Stimulated activated CD4-positive, alpha-beta T cell treated with anti-CD3 and anti-CD28 coated beads, Interleukin-4, amount 100 ng/mL, for 24 hours (primary cell): ENCODE results near the gene DEPP1.
A peak's percentile ranks its signal among the peaks of the same experiment; 100 is the strongest.
"Not testable (repeated sequence)": the region's sequence is repeated elsewhere in the genome, so short reads cannot be mapped to it uniquely, and the experiment has no call there.

Experiments used
- DNase-seq: peaks from one replicate; pipeline ENCODE4 v3.0.0-alpha.2; 2020

Gene DEPP1, protein sequence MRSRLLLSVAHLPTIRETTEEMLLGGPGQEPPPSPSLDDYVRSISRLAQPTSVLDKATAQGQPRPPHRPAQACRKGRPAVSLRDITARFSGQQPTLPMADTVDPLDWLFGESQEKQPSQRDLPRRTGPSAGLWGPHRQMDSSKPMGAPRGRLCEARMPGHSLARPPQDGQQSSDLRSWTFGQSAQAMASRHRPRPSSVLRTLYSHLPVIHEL

DNA sequence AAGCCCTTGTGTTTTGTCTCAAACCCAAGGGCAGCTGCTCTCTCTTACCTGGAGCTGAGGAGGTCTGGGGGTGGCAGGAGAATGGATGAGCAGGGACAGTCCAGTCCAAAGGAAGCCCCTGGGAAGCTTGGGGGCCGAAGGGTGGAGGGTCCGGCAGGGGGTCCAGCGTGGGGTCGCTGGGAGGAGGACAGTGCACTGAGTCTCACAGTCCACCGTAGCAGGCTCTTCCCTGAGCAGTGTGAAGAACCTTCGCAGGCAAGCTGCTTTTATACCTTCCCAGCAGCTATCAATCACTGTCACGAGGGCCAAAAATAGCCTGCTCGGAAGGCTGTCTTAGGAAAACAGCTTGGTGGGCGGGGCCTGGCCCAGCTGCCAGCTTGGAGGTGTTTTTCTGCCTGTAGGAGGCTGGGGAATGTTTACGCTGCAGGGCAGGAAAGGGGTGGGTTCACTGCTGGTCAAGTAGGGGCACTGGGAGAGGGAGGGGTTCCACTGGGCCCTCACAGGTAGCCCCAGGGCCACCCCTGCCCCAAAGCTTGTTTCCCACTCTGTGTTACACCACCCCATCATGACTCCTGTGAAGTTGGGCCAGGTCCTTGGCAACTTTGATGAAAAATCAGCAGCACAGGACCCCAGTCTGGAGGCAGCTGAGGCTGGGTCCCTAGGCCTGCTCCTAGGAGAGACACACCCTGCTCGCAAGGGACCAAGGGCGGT lies at the start of gene DEPP1:
Gene DEPP1 (minus strand): TSS at position 240 of the 711 bp plus-strand sequence. CDS start 779 bp downstream, outside the sequence.
- no peak for DNase-seq

DNA sequence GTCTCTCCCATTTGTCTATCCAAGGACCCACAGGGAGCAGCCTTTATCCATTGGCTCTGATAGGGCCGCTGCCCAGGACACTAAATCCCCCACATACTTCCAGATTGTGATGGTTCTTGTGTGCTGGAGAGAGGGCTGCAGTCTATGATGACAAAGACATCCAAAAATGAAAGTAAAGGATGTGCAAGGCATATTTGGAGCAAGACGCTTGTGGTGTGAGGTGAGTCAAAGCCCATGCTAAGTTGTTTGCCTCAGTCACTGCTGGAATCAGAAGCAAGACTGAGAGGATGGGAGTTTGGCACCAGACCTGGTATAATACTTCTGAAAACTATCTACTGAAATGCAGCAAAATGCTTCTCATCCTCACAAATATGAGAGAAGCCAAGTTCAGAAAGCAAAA lies 44.8 kb upstream of the DEPP1 start:
- no peak for DNase-seq

DNA sequence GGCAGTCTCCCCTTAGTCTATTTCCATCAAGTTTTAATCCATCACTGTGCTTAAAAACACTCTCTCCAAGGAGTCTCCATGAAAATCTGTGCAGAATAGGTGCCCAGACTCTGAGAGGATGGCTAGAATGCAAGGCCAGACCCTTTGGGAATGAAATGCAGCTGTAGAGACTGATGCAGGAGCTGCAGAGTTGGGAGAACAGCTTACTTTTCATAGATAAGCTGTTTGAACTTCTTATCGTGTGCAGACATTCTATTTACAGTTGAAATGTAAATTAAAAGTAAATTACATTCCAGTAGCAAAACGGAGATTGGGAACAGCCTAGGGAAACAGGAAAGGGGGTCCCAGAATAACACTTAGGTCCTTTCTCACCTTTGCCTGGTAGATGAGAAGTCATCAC lies 37.0 kb upstream of the DEPP1 start:
- no peak for DNase-seq

DNA sequence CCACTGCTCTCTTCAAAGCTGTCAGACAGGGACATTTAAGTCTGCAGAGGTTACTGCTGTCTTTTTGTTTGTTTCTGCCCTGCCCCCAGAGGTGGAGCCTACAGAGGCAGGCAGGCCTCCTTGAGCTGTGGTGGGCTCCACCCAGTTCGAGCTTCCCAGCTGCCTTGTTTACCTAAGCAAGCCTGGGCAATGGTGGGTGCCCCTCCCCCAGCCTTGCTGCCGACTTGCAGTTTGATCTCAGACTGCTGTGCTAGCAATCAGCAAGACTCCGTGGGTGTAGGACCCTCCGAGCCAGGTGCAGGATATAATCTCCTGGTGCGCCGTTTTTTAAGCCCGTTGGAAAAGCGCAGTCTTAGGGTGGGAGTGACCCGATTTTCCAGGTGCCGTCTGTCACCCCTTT lies 35.9 kb upstream of the DEPP1 start:
- DNase-seq = not testable (repeated sequence)

DNA sequence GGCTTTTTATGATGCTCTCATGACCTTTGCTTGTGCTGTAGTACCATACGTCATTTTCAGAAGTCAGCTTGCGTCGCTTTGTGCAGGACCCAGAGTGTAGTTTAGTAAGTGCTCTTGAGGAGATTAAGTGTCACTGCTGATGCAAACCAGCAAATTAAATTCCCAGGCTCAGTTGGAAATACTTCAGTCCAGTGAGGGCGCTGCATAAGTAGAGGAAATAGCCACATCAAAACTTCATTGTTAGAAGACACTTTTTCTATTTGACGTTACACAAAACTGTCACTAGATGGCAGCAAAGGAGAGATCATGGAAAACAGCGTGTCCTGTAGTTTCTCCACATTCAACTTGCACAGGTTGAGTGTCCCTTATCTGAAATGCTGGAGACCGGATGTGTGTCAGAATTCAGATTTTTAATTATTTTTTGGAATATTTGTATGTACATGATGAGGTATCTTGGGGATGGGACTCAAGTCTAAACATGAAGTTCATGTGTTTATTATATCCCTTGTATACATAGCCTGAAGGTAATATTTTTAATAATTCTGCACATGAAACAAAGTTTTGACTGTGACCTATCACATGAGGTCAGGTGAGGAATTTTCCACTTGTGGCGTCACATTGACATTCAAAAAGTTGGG lies 30.0 kb upstream of the DEPP1 start:
- peak; percentile 26 for DNase-seq

DNA sequence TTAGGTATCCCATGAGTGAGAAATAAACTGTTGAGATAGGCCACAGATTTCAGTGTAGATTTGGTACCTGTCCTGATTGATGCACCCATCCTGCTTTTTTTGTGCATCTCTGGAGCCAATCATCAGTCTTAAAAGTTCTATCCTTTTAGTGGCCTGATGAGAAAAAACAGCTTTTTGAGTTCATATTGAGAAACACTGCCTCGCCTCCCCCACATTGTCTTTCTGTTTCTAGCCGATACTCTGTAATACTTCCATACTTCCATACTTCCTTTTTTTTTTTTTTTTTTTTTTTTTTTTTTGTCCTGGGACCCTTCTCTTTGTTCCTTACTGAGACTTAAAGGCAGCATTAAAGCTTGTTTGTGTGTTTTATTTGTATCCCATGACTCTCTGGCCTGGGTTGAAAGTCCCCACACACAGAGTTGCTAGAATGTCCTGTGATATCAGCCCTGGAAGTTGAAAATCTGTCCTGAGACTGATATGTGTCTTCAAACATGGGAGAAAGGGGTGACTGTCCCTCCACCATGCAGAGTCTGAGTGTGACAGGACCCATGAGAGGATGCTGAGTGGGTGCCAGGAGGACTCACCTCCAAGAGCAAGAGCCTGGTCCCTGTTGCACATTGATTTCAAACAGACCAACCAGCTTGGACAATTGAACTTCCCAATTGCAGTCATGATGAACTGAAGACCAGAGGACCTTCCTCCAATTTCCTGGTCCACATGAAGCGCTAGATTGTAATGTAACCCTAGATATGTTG lies 27.8 kb upstream of the DEPP1 start:
- no peak for DNase-seq

DNA sequence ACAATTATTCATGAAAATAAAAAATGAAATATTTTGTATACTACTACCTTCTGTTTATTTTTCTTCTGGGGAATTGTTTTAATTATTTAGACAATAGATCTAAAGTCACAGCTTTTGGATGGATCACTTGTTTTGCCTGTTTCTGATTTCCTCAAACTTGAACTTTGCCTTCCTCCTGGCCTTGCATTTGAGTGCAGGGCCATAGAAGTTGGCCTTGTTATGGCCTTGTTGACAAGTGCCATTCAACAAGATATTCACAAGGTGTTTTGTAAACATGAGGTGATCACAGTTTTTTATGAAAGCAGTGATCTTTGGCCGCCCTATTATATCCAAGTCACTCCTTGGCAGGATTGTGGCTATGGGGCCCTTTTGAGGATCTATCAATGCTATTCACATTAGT lies 26.7 kb upstream of the DEPP1 start:
- DNase-seq = no peak

DNA sequence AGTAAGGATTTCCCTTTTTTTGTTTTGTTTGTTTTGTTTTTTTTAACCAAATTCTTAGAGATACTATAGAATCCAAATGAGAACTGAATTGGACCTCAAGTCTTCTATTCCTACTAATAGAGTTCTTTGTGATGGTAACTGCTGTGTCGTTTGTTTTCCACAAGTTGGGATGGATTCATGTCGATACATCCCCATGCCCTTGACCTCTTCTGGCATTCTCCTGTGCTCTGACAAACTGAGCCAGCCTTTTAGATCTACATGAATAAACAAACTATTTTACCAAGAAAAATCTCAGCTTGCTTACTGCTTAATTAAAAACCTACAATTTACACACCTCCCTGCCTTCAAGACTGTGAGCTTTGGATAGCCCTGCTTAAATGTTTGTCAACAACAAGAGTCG lies 26.1 kb upstream of the DEPP1 start:
- DNase-seq = no peak

DNA sequence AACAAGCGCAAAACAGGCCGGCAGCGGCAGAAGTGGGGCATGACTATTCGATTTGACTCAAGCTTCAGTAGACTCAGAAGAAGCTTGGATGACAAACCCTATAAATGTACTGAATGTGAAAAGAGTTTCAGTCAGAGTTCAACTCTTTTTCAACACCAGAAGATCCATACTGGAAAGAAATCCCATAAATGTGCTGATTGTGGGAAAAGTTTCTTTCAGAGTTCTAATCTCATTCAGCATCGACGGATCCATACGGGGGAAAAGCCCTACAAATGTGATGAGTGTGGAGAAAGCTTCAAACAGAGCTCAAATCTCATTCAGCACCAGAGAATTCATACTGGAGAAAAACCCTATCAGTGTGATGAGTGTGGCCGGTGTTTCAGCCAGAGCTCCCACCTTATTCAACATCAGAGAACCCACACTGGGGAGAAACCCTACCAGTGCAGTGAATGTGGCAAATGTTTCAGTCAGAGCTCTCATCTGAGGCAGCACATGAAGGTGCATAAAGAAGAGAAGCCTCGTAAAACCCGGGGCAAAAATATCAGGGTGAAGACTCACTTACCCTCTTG lies 24.9 kb upstream of the DEPP1 start:
- no peak for DNase-seq

DNA sequence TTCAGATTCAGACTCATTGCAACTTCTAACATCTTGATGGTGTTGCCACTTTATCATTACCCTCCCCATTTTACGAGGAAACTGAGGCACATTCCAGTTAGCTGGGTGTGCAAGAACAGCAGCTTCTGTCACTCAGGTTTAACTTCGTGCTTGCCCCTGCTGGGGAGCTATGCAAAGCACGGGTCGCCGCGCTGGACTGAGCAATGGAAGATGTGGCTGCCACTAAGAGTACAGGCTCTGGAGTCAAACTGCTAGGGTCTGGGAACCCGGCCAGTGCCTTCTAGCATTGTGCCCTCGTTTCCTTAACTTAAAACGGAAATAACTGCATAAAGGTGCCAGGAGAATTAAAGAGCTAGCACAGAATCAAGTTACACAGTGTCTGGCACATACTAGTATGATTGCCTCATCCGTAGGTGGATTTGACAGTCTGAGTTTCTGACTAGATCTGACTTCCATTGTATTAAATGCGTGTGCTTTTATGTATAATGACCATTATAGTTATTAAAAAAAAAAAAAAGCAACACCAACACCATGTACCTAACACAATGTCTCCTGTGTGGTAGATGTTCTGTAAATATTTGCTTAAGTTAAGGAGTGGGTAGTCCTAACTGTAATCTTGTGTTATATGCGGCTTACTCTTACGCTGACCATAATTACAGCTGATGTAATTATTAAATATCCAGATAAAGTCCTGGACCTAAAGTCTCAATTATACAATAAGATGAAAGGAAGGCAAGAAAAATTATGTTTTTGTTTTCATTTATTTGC lies 23.0 kb upstream of the DEPP1 start:
- peak; percentile 51 for DNase-seq

DNA sequence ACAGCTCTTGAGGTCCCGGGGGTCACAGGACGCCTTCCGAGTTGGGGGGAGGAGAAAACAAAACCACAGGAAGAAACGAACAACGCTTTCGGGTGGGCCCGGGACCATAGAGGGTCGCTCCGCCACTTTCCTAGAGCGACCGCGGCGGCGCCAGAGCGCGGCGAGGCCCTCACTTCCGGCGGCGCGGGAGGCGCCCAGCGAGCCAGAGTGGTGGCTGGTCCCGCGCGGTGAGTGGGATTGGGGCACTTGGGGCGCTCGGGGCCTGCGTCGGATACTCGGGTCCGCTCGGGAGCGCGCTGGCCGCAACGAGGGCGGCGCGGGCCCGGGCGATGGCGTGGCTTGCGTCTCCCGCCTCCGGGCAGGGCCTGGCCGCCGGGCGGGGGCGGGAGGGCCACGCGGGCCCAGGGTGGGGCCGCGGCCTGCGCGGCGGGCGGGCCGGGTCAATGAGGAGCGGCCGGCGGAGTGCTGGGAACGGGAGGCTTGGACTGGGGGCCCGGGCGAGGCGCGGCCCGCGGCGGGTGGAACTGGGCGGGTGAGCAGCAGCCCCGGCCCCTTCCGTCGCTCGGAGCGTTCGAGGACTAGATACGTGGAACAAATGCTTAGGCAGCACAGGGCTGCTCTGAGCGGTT lies 22.3 kb upstream of the DEPP1 start, which contains the start of gene ZNF22:
Gene ZNF22 (plus strand): TSS at position 172 of the 629 bp plus-strand sequence. CDS start 2,446 bp downstream, outside the sequence.
- DNase-seq = peak; percentile 58

DNA sequence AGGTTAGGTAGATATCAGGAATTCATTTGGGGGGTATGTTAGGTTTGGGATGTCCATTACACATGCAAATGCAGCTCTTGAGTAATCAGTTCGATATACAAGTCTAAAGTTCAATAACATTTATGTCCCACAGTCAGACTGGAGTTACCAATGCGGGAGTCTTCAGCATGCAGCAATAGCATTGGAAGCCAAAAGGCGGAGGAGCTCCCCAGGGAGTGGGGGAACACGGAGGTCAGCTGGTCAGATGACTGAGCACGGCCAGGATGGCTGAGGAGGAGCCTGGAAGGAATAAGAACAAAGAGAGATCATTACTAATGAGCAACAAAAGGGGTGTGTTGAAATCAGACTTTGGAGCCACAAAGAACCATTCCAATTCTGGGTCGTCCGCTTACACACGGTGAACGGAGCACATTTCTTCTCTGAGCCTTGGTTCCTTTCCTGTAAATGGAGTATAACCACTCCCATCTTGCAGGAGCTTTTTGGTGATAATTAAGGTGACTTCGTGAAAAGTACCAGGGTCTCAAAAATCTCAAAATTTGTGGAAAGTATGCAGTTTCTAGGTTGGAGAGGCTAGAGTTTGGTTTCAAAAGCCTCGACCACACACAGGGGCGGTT lies 21.6 kb upstream of the DEPP1 start:
- DNase-seq = no peak

DNA sequence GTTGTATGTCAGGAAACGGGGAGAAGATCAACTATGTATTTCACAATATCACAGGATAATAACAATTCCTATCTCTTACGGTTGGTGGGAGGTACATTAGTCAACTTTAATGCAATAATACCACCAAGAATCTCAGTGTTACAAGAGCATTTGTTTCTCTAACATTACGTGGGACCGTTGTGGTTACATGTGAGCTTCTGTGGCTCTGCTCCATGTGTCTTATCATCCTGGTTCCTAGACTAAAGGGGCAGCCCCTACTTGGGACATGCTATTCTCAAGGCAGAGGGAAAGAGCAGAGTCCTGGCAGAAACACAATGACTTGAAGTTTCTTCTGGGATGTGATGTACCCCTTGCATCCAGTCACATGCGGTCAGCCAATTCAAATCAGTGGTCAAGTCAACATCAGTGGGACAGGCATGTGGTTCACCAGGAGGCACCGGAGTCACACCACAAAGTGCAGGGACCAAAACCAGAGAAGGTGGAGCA lies 19.6 kb upstream of the DEPP1 start:
- DNase-seq = no peak

DNA sequence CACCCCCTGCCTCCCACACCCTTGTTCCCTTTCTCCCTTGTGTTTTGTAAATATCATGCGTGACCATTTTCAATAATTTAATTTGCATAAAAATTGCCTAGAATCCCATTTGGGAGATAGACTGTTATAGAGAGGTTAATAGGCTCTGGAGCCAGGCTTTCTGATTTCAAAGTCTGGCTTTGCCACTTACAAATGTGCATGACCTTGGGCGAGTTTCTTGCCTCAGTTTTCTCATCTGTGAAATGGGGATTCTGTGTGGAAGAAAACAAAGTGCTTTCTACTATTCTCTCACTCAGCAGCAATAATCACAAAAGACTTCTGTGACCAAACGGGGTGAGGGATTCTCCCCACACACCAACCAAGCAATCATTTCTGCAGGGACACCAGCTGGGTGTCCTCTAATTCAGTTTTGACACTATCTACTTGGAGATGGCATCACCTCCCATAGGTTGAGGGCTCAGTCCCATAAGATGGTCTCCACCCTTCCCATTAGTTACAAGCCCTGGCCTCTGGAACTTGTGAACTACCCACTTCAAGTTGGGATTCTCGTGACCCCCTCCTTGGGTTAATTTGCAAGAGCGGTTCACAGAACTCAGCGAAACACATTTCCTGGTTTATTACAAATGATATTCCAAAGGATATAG lies 18.6 kb upstream of the DEPP1 start:
- no peak for DNase-seq

DNA sequence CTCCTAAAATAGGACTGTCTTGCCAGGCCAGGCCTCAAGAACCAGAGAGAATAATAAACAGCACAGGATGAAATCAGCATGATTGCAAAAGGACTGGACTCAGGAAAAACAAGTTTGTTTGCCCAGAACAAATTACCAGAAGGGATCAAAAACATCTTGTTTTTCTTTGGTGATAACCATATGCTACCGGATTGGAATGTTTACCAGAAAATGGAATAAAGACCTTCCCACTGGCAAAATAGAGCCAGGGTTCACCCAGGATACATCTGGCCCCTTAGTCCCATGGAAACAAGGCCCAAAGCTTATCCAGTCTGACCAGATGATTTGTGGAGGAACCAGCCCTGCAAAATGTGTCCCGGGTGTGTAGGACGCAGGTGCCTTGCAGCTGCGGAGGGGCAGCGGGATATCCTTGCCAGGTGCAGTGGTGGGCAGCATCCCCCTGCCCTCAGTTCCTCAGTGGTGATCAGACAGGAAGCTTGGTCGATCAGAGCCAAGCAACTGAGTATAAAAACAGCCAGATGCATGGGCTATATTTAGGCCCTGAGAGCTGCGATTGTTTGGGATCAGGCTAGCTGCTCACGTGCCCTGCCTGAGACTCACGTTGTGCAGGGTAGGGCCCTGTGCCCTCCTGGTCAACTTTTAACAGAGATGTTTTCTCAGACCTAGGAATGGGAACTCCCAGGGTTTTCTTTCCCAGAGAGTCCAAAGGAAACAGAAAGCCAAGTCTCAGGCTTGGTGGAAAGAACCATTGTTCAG lies 17.5 kb upstream of the DEPP1 start:
- DNase-seq = no peak

DNA sequence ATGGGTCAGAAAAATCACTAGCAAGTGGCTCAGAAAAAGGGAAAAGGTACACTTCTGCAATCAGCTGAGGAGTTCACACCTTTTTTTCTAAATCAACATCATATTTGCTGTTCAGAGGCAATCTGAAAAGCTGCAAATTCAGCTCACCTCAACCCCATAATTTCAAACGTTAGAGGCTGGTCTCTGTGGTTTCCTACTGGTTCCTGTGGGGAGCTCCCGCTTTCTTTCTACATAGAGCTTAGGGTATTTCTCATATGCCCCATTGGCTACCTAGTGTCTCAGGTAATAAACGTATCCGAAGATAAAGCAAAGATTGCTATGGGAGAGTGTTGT lies 16.9 kb upstream of the DEPP1 start:
- no peak for DNase-seq

DNA sequence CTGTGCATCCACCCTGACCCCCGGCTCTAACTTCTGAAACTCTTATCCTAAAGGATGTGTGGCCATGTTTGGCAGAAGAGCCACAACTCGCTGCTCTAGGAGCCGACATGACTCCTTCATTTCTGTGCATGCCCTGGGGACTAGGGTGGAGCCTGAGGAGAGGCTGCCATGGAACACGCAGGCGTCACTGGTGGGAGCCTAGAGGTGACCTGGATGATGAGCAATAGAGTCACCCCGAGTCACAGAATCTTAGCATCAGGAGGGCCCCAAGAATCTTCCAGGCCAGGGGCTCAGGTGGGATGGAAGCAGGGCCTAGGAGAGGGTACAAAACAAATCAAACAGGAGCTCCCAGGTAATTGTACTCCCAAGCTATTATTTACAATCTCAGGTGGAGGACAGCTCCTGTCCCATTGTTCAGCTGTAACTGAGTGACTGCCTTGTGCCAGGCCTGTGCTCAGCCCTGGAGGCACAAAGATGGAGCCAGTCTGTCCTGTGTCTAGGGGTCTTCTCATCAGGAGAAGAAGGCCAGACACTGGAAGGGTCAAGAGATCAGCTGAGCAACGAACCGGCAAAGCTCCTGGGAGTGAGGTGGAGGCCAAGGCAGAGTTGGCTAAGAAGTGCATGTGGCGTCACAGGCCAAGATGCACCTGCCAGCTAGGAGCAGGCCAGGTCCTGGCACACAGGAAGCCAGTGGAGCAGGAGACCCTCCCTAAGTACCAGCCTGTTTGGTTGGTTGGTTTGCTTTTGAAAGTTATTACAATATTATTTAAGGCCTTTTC lies 16.3 kb upstream of the DEPP1 start:
- no peak for DNase-seq

DNA sequence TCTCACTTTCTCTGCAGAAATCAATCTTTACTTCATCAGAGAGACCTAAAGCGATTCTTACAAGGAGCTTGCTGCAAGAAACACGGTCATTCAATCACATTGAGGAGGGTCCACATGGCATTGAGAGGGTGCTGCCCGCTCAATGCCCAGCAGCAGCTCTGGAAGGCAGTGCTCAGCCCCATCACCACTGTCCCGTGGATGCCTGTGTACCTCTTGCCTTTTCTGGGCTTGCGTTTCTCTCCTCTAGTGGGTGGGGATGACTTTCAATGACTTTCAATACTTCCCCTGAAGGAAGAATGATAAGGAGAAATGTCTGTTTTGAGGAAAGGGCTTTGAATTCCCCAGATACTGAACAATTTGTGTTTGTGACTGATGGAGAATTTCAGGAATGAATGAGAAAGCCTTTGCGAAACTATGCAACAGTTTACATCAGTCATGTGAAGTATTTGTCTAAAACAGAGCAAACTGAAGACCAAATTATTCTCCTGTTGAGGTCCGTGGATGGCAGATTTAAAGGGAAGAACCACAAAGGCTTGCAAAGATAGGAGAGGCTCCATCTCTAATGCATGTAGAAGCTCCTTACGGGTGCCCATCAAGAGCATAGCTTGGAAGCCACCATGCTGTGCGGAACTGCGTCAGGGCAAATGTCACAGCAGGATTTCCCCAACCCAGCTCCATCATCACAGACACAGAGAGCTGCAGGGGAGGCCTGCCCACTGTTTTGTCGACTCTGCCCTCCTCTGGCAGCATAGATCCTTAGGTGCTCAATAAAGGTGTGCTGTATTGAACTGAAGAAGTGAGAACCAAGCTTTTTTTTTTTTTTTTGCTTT lies 15.5 kb upstream of the DEPP1 start:
- no peak for DNase-seq
